Neural cell (in vitro differentiated cells): ENCODE results near the gene KIRREL3. TPM values are rescaled to one million over a fixed set of nuclear protein-coding genes. Genes with fewer than 3 reads are reported as not detected.

Experiments
- H2AFZ ChIP-seq: fragments of 200-600, 300-800 bp; sonication (generic), shearing (Covaris generic); 2 replicates; pipeline ENCODE4 v1.6.0; 2014; ENCODE audit warnings: low read depth, mild to moderate bottlenecking, antibody characterized with exemption, low read length, moderate library complexity
- H3F3A ChIP-seq: fragments of 200-600 bp; shearing (Covaris generic); 2 replicates; pipeline ENCODE4 v1.6.1; 2016; ENCODE audit warnings: mild to moderate bottlenecking, moderate library complexity, mixed read lengths, antibody characterized with exemption, low read length; ENCODE audit not compliant: insufficient read depth, poor library complexity, severe bottlenecking
- H3K27ac ChIP-seq: fragments of 200-600, 300-800 bp; sonication (generic), shearing (Covaris generic); 2 replicates; pipeline ENCODE4 v1.5.1; 2014; ENCODE audit warnings: mild to moderate bottlenecking, low read length, moderate library complexity
- H3K27me3 ChIP-seq: fragments of 300-800, 200-600 bp; sonication (generic), shearing (Covaris generic); 2 replicates; pipeline ENCODE4 v1.6.0; 2014; ENCODE audit warnings: mild to moderate bottlenecking, low read depth, low read length, moderate library complexity; ENCODE audit not compliant: insufficient read depth
- H3K36me3 ChIP-seq: fragments of 300-800, 200-600 bp; sonication (generic), shearing (Covaris generic); 2 replicates; pipeline ENCODE4 v1.5.1; 2014; ENCODE audit warnings: mild to moderate bottlenecking, antibody characterized with exemption, low read length, moderate library complexity; ENCODE audit not compliant: insufficient read depth
- H3K4me2 ChIP-seq: fragments of 300-800, 200-600 bp; sonication (generic), shearing (Covaris generic); 2 replicates; pipeline ENCODE4 v1.6.0; 2014; ENCODE audit warnings: mild to moderate bottlenecking, low read length
- H3K4me3 ChIP-seq: fragments of 300-800, 200-600 bp; sonication (generic), shearing (Covaris generic); 2 replicates; pipeline ENCODE4 v1.5.1; 2014; ENCODE audit warnings: mild to moderate bottlenecking, low read length, moderate library complexity
- H3K79me2 ChIP-seq: fragments of 200-600 bp; shearing (Covaris generic); replicated peaks from 2 replicates; pipeline ENCODE4 v1.6.0; 2014; ENCODE audit warnings: mild to moderate bottlenecking, low read length, moderate library complexity; ENCODE audit not compliant: insufficient read depth
- H3K9ac ChIP-seq: fragments of 300-800, 200-600 bp; sonication (generic), shearing (Covaris generic); 2 replicates; pipeline ENCODE4 v1.6.1; 2016; ENCODE audit warnings: mild to moderate bottlenecking, low read length, mixed read lengths
- H3K9me2 ChIP-seq: fragments of 200-600 bp; shearing (Covaris generic); 2 replicates; pipeline ENCODE4 v1.6.1; 2016; ENCODE audit warnings: mild to moderate bottlenecking, low read length, mixed read lengths; ENCODE audit not compliant: insufficient read depth
- H3K9me3 ChIP-seq: fragments of 200-600, 300-800 bp; sonication (generic), shearing (Covaris generic); 2 replicates; pipeline ENCODE4 v1.6.1; 2016; ENCODE audit warnings: mild to moderate bottlenecking, mixed run types, low read length, moderate library complexity, mixed read lengths
- H4K20me1 ChIP-seq: fragments of 200-600 bp; shearing (Covaris generic); 2 replicates; pipeline ENCODE4 v1.6.1; 2016; ENCODE audit warnings: mild to moderate bottlenecking, mixed run types; ENCODE audit not compliant: insufficient read depth
- EP300 ChIP-seq: fragments of 450-650 bp; conservative IDR thresholded peaks from 2 replicates; pipeline ENCODE4 v1.6.1; 2014; ENCODE audit warnings: antibody characterized with exemption, mild to moderate bottlenecking, moderate library complexity; ENCODE audit not compliant: poor library complexity, severe bottlenecking
- EZH2 ChIP-seq: fragments of 200-600, 300-800 bp; shearing (Covaris generic), sonication (generic); IDR thresholded peaks from 2 replicates; pipeline ENCODE4 v1.6.1; 2014; ENCODE audit warnings: antibody characterized with exemption, low read length, borderline replicate concordance, mild to moderate bottlenecking; ENCODE audit not compliant: insufficient read depth, poor library complexity, severe bottlenecking
- MXI1 ChIP-seq: fragments of 450-650 bp; conservative IDR thresholded peaks from 2 replicates; pipeline ENCODE4 v1.6.1; 2014; ENCODE audit warnings: antibody characterized with exemption, mild to moderate bottlenecking; ENCODE audit not compliant: poor library complexity, severe bottlenecking
- POLR2AphosphoS5 ChIP-seq: IDR thresholded peaks from 2 replicates; pipeline ENCODE4 v1.6.1; 2012
- RAD21 ChIP-seq: fragments of 450-650 bp; conservative IDR thresholded peaks from 2 replicates; pipeline ENCODE4 v1.6.1; 2014; ENCODE audit warnings: antibody characterized with exemption, mild to moderate bottlenecking, moderate library complexity
- SMC3 ChIP-seq: fragments of 450-650 bp; conservative IDR thresholded peaks from 2 replicates; pipeline ENCODE4 v1.6.1; 2014; ENCODE audit warnings: antibody characterized with exemption, mild to moderate bottlenecking, moderate library complexity; ENCODE audit not compliant: poor library complexity
- TAF1 ChIP-seq: IDR thresholded peaks from 2 replicates; pipeline ENCODE4 v1.6.1; 2012; ENCODE audit warnings: low read depth
- polyA plus RNA-seq: library from polyadenylated mRNA; depleted of rRNA; stranded (reverse); fragments of >200 nt; gene quantifications from 2 replicates; pipeline ENCODE4 v1.2.3, GENCODE V29; 2014
- TF ChIP-seq, protein P1 (sequence below): fragments of 450-650 bp; IDR thresholded peaks from 2 replicates; pipeline ENCODE4 v1.5.1; 2014; ENCODE audit warnings: antibody characterized with exemption, mild to moderate bottlenecking, moderate library complexity; ENCODE audit not compliant: poor library complexity, severe bottlenecking
- TF ChIP-seq, protein P2 (sequence below): IDR thresholded peaks from 2 replicates; pipeline ENCODE4 v1.6.1; 2012; ENCODE audit warnings: borderline replicate concordance

The KIRREL3 gene
- polyA plus RNA-seq, 1 donor from 2014 or later: 23.8 TPM

DNA sequence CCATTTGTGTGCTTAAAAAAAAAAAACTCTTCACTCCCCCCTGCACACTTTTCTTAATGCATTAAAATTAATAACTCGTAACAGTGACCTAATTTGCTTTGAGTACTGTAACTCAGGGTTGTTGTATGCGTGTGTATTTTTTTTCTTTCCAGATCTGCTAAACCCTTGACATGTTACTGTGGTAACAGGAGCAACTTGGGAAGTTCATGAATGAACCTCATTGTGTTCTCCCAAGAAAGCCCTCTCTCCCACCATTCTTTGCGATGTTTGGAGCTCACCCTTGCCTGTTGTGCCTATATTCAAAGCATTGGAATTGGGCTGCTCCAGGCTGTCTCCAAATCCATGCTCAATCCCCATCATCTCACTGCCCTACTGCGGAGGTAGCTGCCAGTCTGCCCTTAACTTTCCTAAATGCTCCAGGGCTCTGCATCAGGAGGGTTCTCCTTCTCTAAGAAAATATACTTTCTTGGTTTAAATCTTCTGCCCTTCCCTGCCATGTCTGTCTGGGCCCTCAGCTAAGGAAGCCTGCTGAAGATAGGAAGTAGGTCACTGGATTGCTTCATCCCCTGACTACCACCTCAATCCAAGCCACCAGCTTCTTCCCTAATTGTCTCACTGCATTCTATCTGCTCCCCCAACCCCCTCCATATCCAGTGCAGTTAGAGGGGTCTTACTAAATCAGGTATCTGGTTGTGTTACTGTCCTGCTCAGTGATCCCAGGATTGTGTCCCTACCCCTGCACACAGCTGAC lies 70.3 kb downstream of the KIRREL3 start:
- Histone ChIP-seq H3K9ac (no peak overlapping the region), H3K79me2 (no peaks in the 10 kb centered on the region), H2AFZ (no peak overlapping the region), H3K9me2 (no peaks in the 10 kb centered on the region), H3K36me3 (no peaks in the 10 kb centered on the region), H3K27ac (no peak overlapping the region), H3K4me2 (no peak overlapping the region), H4K20me1 (no peaks in the 10 kb centered on the region), H3F3A (no peaks in the 10 kb centered on the region), H3K4me3 (no peak overlapping the region), H3K9me3 (no peaks in the 10 kb centered on the region), H3K27me3 (no peaks in the 10 kb centered on the region)
- TF ChIP-seq, protein P1, sequence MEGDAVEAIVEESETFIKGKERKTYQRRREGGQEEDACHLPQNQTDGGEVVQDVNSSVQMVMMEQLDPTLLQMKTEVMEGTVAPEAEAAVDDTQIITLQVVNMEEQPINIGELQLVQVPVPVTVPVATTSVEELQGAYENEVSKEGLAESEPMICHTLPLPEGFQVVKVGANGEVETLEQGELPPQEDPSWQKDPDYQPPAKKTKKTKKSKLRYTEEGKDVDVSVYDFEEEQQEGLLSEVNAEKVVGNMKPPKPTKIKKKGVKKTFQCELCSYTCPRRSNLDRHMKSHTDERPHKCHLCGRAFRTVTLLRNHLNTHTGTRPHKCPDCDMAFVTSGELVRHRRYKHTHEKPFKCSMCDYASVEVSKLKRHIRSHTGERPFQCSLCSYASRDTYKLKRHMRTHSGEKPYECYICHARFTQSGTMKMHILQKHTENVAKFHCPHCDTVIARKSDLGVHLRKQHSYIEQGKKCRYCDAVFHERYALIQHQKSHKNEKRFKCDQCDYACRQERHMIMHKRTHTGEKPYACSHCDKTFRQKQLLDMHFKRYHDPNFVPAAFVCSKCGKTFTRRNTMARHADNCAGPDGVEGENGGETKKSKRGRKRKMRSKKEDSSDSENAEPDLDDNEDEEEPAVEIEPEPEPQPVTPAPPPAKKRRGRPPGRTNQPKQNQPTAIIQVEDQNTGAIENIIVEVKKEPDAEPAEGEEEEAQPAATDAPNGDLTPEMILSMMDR: no peak
- no peak for TF ChIP-seq TAF1
- TF ChIP-seq, protein P2, sequence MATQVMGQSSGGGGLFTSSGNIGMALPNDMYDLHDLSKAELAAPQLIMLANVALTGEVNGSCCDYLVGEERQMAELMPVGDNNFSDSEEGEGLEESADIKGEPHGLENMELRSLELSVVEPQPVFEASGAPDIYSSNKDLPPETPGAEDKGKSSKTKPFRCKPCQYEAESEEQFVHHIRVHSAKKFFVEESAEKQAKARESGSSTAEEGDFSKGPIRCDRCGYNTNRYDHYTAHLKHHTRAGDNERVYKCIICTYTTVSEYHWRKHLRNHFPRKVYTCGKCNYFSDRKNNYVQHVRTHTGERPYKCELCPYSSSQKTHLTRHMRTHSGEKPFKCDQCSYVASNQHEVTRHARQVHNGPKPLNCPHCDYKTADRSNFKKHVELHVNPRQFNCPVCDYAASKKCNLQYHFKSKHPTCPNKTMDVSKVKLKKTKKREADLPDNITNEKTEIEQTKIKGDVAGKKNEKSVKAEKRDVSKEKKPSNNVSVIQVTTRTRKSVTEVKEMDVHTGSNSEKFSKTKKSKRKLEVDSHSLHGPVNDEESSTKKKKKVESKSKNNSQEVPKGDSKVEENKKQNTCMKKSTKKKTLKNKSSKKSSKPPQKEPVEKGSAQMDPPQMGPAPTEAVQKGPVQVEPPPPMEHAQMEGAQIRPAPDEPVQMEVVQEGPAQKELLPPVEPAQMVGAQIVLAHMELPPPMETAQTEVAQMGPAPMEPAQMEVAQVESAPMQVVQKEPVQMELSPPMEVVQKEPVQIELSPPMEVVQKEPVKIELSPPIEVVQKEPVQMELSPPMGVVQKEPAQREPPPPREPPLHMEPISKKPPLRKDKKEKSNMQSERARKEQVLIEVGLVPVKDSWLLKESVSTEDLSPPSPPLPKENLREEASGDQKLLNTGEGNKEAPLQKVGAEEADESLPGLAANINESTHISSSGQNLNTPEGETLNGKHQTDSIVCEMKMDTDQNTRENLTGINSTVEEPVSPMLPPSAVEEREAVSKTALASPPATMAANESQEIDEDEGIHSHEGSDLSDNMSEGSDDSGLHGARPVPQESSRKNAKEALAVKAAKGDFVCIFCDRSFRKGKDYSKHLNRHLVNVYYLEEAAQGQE: no peak

DNA sequence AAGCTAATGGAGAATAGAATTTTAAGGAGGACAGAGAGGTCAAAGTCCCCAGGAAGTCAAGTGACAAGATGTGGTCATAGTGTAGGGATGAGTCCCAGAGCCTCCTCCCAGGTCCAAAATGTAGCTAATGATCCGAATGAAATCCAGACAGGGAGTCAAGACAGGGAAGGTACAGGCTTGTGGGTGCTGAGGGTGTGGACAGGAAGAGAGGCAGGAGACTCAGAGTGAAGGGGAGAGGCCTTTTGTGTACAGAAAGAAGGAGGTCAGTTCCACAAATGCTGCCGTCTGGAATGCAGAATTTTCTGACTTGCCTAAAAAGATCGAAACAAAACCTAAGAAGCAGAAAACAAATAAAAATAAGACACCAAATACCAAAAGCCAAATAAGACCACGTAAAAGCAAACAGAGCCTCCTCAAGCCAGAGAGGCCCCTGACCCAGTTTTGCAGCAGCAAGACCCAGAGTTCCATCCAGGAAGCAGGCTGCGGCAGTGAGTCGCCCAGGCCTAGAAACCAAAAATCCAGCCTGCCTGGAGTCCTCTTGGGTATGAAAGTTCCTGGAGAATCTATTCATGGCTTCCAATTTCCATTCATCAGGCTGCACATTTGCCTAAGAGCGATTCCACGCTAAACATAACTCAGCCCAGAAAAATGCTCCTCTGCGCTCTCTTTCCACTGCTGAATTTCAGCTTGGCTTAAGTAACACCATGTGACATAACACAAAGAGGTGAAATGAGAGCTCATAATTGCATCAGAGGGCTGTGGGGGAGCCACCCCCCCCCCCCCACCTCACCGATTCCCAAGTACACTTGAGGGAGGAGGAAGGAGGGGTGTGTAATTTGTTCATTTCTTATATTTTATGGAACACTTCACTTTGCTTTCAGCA lies 71.2 kb downstream of the KIRREL3 start:
- H4K20me1 ChIP-seq: no peaks in the 10 kb centered on the region
- no peaks in the 10 kb centered on the region for H3K27me3 ChIP-seq
- H3F3A ChIP-seq: no peaks in the 10 kb centered on the region
- H3K4me3 ChIP-seq: no peak overlapping the region
- H3K79me2 ChIP-seq: no peaks in the 10 kb centered on the region
- H2AFZ ChIP-seq: no peak overlapping the region
- H3K4me2 ChIP-seq: no peak overlapping the region
- H3K9me2 ChIP-seq: no peaks in the 10 kb centered on the region
- no peak overlapping the region for H3K9ac ChIP-seq
- no peak for TF ChIP-seq EP300
- no peak for TF ChIP-seq SMC3
- TF ChIP-seq EZH2: no peak
- TF ChIP-seq TAF1: no peak
- TF ChIP-seq POLR2AphosphoS5: no peak
- no peak for TF ChIP-seq RAD21
- TF ChIP-seq, protein P2: no peak
- TF ChIP-seq MXI1: no peak
- TF ChIP-seq, protein P1: no peak
- no peaks in the 10 kb centered on the region for H3K9me3 ChIP-seq
- no peak overlapping the region for H3K27ac ChIP-seq
- H3K36me3 ChIP-seq: no peaks in the 10 kb centered on the region
